Ascending aorta (tissue), 2 donors: ENCODE results near the gene MRPL52. TPM values are rescaled to one million over a fixed set of nuclear protein-coding genes. Genes with fewer than 3 reads are reported as not detected.

ENCODE experiments used
- DNase-seq, 2 donors: peaks; one replicate each; pipeline ENCODE4 v3.0.0-alpha.2; 2019; ENCODE audit warnings: low spot score in 2 of 2
- H3K27ac ChIP-seq, 2 donors: fragments of 200-600 bp; sonication (generic); one replicate each; pipeline ENCODE4 v1.5.1; 2016 to 2017; ENCODE audit warnings: mild to moderate bottlenecking in 1 of 2
- H3K27me3 ChIP-seq: fragments of 200-600 bp; sonication (generic); one replicate; pipeline ENCODE4 v1.5.1; 2017
- H3K36me3 ChIP-seq, 2 donors: fragments of 200-600 bp; sonication (generic); one replicate each; pipeline ENCODE4 v1.5.1; 2016
- H3K4me1 ChIP-seq, 2 donors: fragments of 200-600 bp; sonication (generic); one replicate each; pipeline ENCODE4 v1.5.1; 2016 to 2017; ENCODE audit warnings: mild to moderate bottlenecking in 1 of 2
- H3K4me3 ChIP-seq, 2 donors: fragments of 200-600 bp; sonication (generic); one replicate each; pipeline ENCODE4 v1.5.1; 2016 to 2017; ENCODE audit warnings: mild to moderate bottlenecking in 1 of 2
- H3K9me3 ChIP-seq, 2 donors: fragments of 200-600 bp; sonication (generic); one replicate each; pipeline ENCODE4 v1.5.1; 2016
- CTCF ChIP-seq, 3 experiments: fragments of 200-600 bp in 2 of 3; fragments of 450-650 bp in 1 of 3; sonication (generic) in 2 of 3; IDR thresholded peaks; one replicate each; pipeline ENCODE4 v1.5.1; 2016 to 2019; ENCODE audit warnings: antibody characterized with exemption in 3 of 3, mild to moderate bottlenecking in 1 of 3, moderate library complexity in 1 of 3
- intact Hi-C: fragments of 100-400 bp; cut with DNase I; formaldehyde crosslinking; loops from one replicate; pipeline ENCODE4 v1.15.1; 2023
- total RNA-seq: library from RNA; depleted of rRNA; stranded (reverse); fragments of >200 nt; gene quantifications from one replicate; pipeline ENCODE4 v1.1.0, GENCODE V29; 2016

MRPL52 gene
- total RNA-seq, 1 donor from 2014 or later = 6.6 TPM

GRCh38 chr14:22797017-22797917 is 32.4 kb upstream of the MRPL52 start:
- Histone ChIP-seq H3K4me1 (no peaks in the 10 kb centered on the region), H3K9me3 (no peaks in the 10 kb centered on the region), H3K27me3 (no peaks in the 10 kb centered on the region), H3K27ac (no peak overlapping the region), H3K4me3 (no peak overlapping the region), H3K36me3 (no peaks in the 10 kb centered on the region)
- no peak for DNase-seq
- TF ChIP-seq CTCF (IDR thresholded peaks at IDR 0.05) = no peak
- intact Hi-C loops = no loop called here

GRCh38 chr14:22798528-22798927 is 31.2 kb upstream of the MRPL52 start:
- H3K36me3 ChIP-seq = no peaks in the 10 kb centered on the region
- H3K4me3 ChIP-seq = no peak overlapping the region
- TF ChIP-seq CTCF (IDR thresholded peaks at IDR 0.05) = no peak
- intact Hi-C loops = no loop called here
- H3K4me1 ChIP-seq = no peaks in the 10 kb centered on the region
- H3K27me3 ChIP-seq = no peaks in the 10 kb centered on the region
- no peak overlapping the region for H3K27ac ChIP-seq
- DNase-seq = no peak
- no peaks in the 10 kb centered on the region for H3K9me3 ChIP-seq

GRCh38 chr14:22800346-22800745 is 29.3 kb upstream of the MRPL52 start:
- Histone ChIP-seq H3K27ac (no peak overlapping the region), H3K4me3 (no peak overlapping the region), H3K36me3 (no peaks in the 10 kb centered on the region), H3K9me3 (no peaks in the 10 kb centered on the region), H3K4me1 (no peaks in the 10 kb centered on the region), H3K27me3 (no peaks in the 10 kb centered on the region)
- intact Hi-C loops = no loop called here
- no peak for DNase-seq
- no peak for TF ChIP-seq CTCF (IDR thresholded peaks at IDR 0.05)

GRCh38 chr14:22801716-22802115 is 28.0 kb upstream of the MRPL52 start:
- no peak for DNase-seq
- TF ChIP-seq CTCF (IDR thresholded peaks at IDR 0.05) = no peak
- no peak overlapping the region for H3K4me3 ChIP-seq
- H3K27me3 ChIP-seq = no peaks in the 10 kb centered on the region
- no peaks in the 10 kb centered on the region for H3K9me3 ChIP-seq
- H3K27ac ChIP-seq = no peak overlapping the region
- no peaks in the 10 kb centered on the region for H3K4me1 ChIP-seq
- H3K36me3 ChIP-seq = no peaks in the 10 kb centered on the region
- intact Hi-C loops = no loop called here

- intact Hi-C loops = no loop called here
- H3K36me3 ChIP-seq = no peaks in the 10 kb centered on the region
- TF ChIP-seq CTCF (IDR thresholded peaks at IDR 0.05) = no peak
- no peaks in the 10 kb centered on the region for H3K4me1 ChIP-seq
- H3K4me3 ChIP-seq = no peak overlapping the region
- no peaks in the 10 kb centered on the region for H3K27me3 ChIP-seq
- no peak for DNase-seq
- no peak overlapping the region for H3K27ac ChIP-seq
- no peaks in the 10 kb centered on the region for H3K9me3 ChIP-seq
These were observed 26.6 kb upstream of the MRPL52 start for GRCh38 chr14:22802860-22803686.
